Measurements from ENCODE around the gene PTPA. TPM values are rescaled to one million over a fixed set of nuclear protein-coding genes. Genes with fewer than 3 reads are reported as not detected.
A peak's percentile ranks its signal among the peaks of the same experiment; 100 is the strongest.

PTPA gene
- total and polyA plus RNA-seq, 2 of the 4 experiments (the other 2 are of a cell fraction) = 124 to 149 TPM

DNA sequence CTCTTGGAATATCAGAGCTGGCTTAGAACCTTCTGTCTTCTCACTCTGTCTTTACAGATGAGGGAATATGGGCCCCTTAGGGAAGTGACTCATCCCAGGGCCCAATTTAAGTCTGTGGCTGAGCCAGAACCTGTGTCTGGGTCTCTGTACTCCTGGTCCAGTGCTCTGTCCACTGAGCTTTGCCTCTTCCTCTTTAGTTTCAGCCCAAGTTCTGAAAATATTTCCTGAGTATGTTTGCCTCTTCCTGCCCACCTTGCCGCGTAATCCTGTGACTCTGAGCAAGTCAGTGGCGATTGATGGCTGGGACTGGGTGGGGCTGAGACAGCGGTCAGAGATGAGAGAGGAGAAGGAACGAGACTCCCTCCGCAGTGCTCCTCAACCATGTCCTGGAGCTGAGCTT, 59.0 kb downstream of the PTPA start:
- Histone ChIP-seq H2BK20ac (ENCODE audit: low read depth, low read length) (peak overlapping the region; percentile 75), H3K36me3 (ENCODE audit: control insufficient read depth, insufficient read depth, low read length) (no peaks in the 10 kb centered on the region), H3K9me3 (ENCODE audit: control insufficient read depth, insufficient read depth, low read length) (no peaks in the 10 kb centered on the region), H4K5ac (ENCODE audit: low read depth, low read length) (peak overlapping the region; percentile 38; the same call in 1 of the 2 replicates), H3K79me1 (ENCODE audit: low read depth in 1 of 2, low read length in 2 of 2) (peaks cover 7 to 32% of the 10 kb centered on the region in 2 experiments), H2BK120ac (ENCODE audit: low read depth, low read length) (peak overlapping the region; percentile 83), H2BK5ac (ENCODE audit: low read depth, low read length, poor library complexity, severe bottlenecking) (peak overlapping the region; percentile 30), H3K18ac (ENCODE audit: low read depth, low read length) (peak overlapping the region; percentile 18; the same call in 1 of the 2 replicates), H3K4me1 (ENCODE audit: control insufficient read depth, insufficient read depth, low read length) (peaks cover 35% of the 10 kb centered on the region), H3K4ac (ENCODE audit: low read depth, low read length) (peak overlapping the region; percentile 63), H3K27me3 (ENCODE audit: control insufficient read depth, insufficient read depth, low read length) (no peaks in the 10 kb centered on the region), H4K8ac (ENCODE audit: low read depth in 2 of 2, low read length in 2 of 2) (peak overlapping the region in 1 of 2 experiments; percentile 14; a peak in 1 of 4 replicates), H4K91ac (ENCODE audit: insufficient read depth, low read depth, low read length) (peak overlapping the region; percentile 73), H3K9me1 (ENCODE audit: insufficient read depth, low read length) (peaks cover 16% of the 10 kb centered on the region), H4K20me1 (ENCODE audit: insufficient read depth, low read length) (no peaks in the 10 kb centered on the region), H2AK9ac (replicated peaks; ENCODE audit: low read depth, low read length, poor library complexity) (peak overlapping the region; percentile 38), H3K4me3 (ENCODE audit: insufficient read depth, low read depth, low read length) (no peak overlapping the region), H3K56ac (ENCODE audit: extremely low read depth, insufficient read depth, low read length) (no peak overlapping the region), H2BK15ac (ENCODE audit: low read depth, low read length) (peak overlapping the region; percentile 77; the same call in 1 of the 3 replicates), H3K9ac (ENCODE audit: low read depth, low read length) (no peak overlapping the region), H3K27ac (ENCODE audit: insufficient read depth, low read length) (no peak overlapping the region; the same call in 1 of the 2 replicates), H2AFZ (replicated peaks; ENCODE audit: low read length, poor library complexity) (peak overlapping the region; percentile 9), H3K23ac (ENCODE audit: low read depth, low read length) (peak overlapping the region; percentile 57; the same call in 1 of the 2 replicates), H2AK5ac (ENCODE audit: low read depth, low read length) (peak overlapping the region; percentile 97), H3K14ac (replicated peaks; ENCODE audit: low read depth, low read length) (peak overlapping the region; percentile 75), H3K4me2 (ENCODE audit: low read depth, low read length) (no peak overlapping the region)
- in situ Hi-C loops (cut with MboI; ENCODE audit: low sequenced_read_pairs) (no loop called here), dilution Hi-C loops (cut with HindIII; ENCODE audit: low sequenced_read_pairs, unreplicated experiment) (no loop called here), intact Hi-C loops (cut with micrococcal nuclease) (loop anchor here (5.0 kb wide), 1 partner anchor 382 kb away; no protein-coding TSS in a partner anchor)
- ChIA-PET POLR2A (ENCODE audit: unreplicated experiment) (interaction anchor here (0.6 to 1.7 kb wide), 2 partner anchors 30 to 1787 kb away, joined by 3 to 4 read pairs; no protein-coding TSS in a partner anchor), CTCF (interaction anchor here (0.6 to 1.4 kb wide), 2 partner anchors 441 to 767 kb away, joined by 3 read pairs; no protein-coding TSS in a partner anchor)
- DNase-seq = peak; percentile 41
- no TSS peak for BruUV-seq (replicated peaks)
- TF ChIP-seq BHLHE40 (IDR thresholded peaks at IDR 0.05; ENCODE audit: low read depth, low read length) = no peak
- TF ChIP-seq FOS (IDR thresholded peaks at IDR 0.05; ENCODE audit: low read depth, low read length) = peak; percentile 31; the same call in 1 of the 2 replicates
- no peak for TF ChIP-seq CEBPB (IDR thresholded peaks at IDR 0.05; ENCODE audit: low read depth, low read length)
- TF ChIP-seq NFE2L2 (IDR thresholded peaks at IDR 0.05; ENCODE audit: low read depth, low read length) = no peak
- TF ChIP-seq ELK1 (IDR thresholded peaks at IDR 0.05; ENCODE audit: borderline replicate concordance, low read depth, low read length) = no peak
- no CpG with 5 or more reads among the region's 6 CpGs for WGBS, 2 experiments (ENCODE audit: extremely low coverage in 2 of 2, insufficient read length in 1 of 2)
- ATAC-seq (ENCODE audit: low read depth) = no peak

Measured in IMR-90 (cell line).